GM19467 (cell line): ENCODE measurements around the gene DDIAS.
A peak's percentile ranks its signal among the peaks of the same experiment; 100 is the strongest.
"Not testable (repeated sequence)": the region's sequence is repeated elsewhere in the genome, so short reads cannot be mapped to it uniquely, and the experiment has no call there.

Experiments used
- ATAC-seq: cut with Tn5 transposase; IDR thresholded peaks from one replicate; pipeline ENCODE4 v1.9.1; 2021; ENCODE audit warnings: mild to moderate bottlenecking, moderate library complexity; ENCODE audit not compliant: unreplicated experiment

Gene DDIAS

GRCh38 chr11:82889133-82890001 lies 12.2 kb upstream of the DDIAS start:
- no peak for ATAC-seq

GRCh38 chr11:82890002-82890341 lies 11.6 kb upstream of the DDIAS start:
- no peak for ATAC-seq

- no peak for ATAC-seq
Observed at GRCh38 chr11:82890936-82891335, 10.6 kb upstream of the DDIAS start.

- ATAC-seq = no peak
Observed at GRCh38 chr11:82892611-82893169, 8.8 kb upstream of the DDIAS start.

DNA sequence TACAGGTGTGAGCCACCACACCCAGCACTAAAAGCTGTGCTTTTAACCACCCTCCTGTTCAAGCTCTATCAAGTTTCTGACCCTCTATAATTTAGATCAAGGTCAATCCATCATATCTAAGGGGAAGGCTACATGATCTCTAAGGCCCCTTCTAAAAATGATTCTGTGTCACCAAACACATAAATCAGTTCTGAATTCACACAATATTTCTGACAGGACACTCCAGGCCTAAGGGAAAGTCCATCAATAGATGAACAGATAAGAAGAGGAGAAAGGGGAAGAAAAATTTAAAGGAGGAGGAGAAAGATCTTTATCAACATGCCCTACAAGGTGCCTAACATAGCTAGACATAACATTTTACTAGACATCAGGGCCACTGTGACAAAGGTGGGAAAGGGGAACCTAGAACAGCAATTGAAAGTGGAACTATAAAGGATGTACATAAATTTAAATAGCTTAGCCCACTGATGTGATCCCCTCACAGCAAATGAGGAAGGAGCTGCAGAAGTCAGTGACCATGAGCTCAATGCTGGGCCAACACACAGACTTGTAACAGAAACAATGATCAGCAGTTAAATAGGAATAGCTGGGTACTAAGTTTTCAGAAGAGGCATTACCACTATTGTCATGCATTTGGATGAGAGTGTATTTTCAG lies 6.0 kb upstream of the DDIAS start:
- peak; percentile 26 for ATAC-seq

DNA sequence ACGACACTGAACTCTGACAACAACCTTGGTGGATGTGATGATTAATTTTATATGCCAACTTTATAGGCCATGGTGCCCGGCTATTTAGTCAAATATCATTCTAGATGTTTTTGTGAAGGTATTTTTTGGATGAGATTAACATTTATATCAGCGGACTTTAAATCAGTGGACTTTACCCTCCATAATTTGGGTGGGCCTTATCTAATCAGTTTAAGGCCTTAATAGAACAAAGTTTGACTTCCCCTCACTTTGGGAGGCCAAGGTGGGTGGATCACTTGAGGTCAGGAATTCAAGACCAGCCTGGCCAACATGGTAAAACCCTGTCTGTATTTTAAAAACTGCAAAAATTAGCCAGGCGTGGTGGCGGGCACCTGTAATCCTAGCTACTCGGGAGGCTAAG lies 5.4 kb upstream of the DDIAS start:
- ATAC-seq = no peak

DNA sequence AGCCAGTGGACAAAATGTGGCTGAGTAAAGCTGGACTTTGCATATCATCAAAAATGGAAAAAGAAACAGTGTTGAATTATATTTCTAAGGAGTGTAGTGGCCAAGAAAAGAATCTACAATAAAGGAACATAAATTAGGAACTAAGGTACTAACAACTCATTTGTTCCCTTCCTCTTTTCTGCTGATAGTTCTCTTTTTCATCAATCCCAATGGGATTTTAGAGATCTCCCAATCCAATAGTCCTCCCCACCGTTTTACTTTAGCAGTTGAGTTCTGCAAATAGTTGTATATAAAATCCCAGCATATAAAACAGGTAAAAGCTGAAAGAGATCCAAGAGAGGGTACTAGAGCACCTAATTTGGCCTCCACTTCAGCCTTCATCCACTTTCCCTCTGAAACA lies 3.3 kb upstream of the DDIAS start:
- ATAC-seq = no peak

- no peak for ATAC-seq
Observed at GRCh38 chr11:82899186-82899820, 2.2 kb upstream of the DDIAS start.

DNA sequence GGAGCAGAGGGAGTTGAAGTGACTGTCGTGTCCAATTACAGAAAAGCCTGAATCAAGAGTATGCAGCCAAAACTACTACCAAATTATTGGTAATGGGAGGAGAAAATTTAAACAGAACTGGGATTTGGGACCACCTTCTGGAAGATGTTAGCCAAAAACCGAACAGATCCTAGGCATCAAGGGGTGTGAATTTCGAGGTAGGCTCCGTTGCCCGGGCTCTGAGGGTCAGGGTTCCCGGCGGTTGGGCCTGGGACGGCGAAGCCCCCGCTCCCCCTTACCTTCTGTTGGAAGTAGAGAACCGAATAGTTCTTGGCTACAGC lies 1.6 kb upstream of the DDIAS start:
- ATAC-seq = no peak

- ATAC-seq = peak; percentile 78
Observed at GRCh38 chr11:82900277-82901164, 1.0 kb upstream of the DDIAS start, which contains the start of gene PRCP. Gene PRCP (minus strand): TSS chr11:82900430. CDS start chr11:82900402, 28 bp downstream.

- no peak for ATAC-seq
Observed at GRCh38 chr11:82901922-82902485, 468 bp downstream of the DDIAS start.

DNA sequence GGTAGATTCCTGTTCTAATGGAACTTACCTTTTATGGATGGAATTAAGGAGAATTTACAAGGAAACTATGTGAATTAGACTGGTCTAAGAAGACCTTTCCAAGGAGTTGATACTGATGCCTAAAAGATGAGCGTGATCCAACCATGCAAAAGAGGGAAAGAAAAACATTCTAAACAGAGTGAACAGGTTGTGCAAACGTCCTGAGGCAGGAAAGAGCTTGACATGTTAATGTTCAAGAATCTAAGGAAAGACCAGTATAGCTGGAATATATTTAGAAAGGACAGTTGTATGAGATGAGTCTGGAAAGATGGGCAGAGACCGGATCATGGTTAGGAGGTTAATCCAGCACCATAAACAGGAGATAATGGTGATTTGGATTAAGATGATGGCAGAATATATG lies 1.3 kb downstream of the DDIAS start:
- ATAC-seq = no peak

DNA sequence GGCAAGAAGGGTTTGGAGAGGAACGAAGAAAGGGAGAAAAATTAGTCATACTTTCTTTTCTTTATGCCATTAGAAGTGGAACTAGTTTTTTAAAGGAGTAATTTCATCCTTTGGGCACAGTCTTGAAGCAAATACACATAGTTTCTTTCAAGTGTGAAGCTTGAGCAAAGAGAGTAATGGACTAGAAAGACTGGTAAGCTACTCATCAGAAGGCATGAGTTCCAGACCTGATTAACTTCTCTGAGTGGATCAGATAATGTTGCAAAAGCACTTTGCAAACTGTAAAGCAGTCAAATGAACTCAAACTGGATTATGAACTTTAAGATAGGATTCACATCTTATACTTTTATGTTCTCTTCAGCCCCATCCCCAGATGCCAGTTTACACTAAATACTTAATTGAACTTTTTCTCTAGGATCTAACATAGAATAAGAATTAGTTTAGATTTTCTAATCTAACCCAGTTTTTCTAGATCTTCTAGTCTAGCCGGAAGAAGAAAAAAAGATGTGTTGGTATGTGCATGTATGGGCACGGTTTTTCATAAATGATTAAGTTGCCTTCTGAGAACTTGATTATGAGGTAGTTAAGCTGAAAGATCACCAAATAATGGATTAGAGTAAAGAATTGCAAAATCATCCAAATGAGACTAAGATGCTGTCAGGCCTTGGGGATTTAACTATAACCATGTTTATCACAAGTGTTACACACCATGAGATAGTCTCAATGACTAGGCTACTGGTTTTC lies 2.5 kb downstream of the DDIAS start:
- ATAC-seq = no peak

DNA sequence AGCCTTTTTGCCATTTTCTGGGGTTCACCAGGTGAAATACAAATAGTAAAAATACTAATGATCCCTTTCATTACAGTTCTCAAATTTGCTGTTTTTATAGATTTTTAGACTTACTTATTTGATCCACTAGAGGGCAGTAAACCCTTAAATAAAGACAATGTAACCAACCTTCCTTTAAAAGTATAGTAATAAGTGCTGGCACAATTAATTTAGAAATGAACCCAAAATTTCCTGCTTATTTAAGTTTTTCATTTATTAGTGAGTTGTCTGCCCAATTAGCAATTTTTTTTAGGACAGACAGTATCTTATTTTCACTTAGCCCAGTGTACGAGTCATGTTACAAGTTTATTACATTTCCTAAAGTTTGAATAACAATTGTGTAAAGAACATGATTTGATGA lies 4.7 kb downstream of the DDIAS start:
- no peak for ATAC-seq

DNA sequence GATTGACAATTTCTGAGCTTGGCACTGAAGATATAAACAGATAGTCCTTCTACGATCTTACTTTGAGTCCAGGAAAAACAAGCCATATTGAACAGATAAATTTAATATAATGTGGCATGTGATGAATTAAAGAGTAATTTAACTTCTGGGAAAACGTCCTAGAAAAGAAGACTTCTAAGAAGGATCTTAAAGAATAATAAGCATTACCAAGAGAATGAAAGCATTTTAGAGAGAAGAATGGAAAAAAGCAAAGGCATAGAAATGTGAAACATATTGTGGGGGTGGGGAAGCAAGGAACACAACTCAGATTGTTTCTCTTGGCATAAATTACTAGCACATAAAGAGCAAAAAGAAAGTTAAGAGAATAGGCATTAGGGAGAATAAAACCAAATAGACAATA lies 5.4 kb downstream of the DDIAS start:
- no peak for ATAC-seq

DNA sequence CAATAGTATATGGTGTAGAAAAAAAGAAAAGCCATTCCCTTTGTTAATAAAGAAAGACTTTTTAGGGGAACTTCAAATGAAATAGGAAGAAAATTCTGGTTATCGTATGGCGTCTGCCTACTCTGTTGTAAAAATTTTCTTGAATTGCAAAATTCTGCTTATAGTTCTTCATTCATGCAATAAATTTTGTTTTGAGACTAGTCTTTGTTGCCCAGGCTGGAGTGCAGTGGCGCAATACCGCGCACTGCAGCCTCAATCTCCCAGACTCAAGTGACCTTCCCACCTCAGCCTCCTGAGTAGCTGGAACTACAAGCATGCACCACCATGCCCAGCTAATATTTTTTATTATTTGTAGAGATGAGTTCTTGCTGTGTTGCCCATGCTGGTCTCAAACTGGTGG lies 5.8 kb downstream of the DDIAS start:
- ATAC-seq = no peak

GRCh38 chr11:82908311-82908710 lies 6.8 kb downstream of the DDIAS start:
- no peak for ATAC-seq

DNA sequence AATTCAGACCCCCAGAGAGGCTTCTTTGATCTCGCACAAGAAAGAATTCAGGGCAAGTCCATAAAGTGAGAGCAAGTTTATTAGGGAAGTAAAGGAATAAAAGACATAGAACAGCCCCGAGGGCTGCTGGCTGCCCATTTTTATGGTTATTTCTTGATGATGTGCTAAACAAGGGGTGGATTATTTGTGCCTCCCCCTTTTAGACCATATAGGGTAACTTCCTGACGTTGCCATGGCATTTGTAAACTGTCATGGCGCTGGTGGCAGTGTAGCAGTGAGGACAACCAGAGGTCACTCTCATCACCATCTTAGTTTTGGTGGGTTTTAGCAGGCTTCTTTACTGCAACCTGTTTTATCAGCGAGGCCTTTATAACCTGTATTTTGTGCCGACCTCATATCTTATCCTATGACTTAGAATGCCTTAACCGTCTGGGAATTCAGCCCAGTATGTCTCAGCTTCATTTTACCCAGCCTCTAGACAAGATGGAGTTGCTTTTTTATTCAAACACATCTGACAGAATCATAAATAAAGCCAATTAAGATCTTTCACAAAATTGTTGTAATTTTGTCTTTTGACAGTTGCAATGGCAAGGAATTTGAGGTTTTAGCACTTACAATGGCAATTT lies 7.6 kb downstream of the DDIAS start:
- ATAC-seq = no peak

- ATAC-seq = not testable (repeated sequence)
Observed at GRCh38 chr11:82919786-82920185, 18.2 kb downstream of the DDIAS start.
